ENCODE results near the gene LCE5A. TPM values are rescaled to one million over a fixed set of nuclear protein-coding genes. Genes with fewer than 3 reads are reported as not detected.

The LCE5A gene
- polyA plus RNA-seq, 1 donor from 2014 or later = not detected

Other genes with a start within 250 kb of the LCE5A start
- gene FLG, start 185.6 kb upstream of the LCE5A start, polyA plus RNA-seq = not detected in 2 replicates
- not detected in 2 replicates for gene FLG2, start 150.8 kb upstream of the LCE5A start, polyA plus RNA-seq
- gene CRNN, start 96.5 kb upstream of the LCE5A start, polyA plus RNA-seq = not detected in 2 replicates
- gene CRCT1, start 3.7 kb downstream of the LCE5A start, polyA plus RNA-seq = not detected in 2 replicates
- not detected in 2 replicates for gene LCE3E, start 56.0 kb downstream of the LCE5A start, polyA plus RNA-seq
- not detected in 2 replicates for gene LCE3D, start 69.7 kb downstream of the LCE5A start, polyA plus RNA-seq
- gene LCE3C, start 89.4 kb downstream of the LCE5A start, polyA plus RNA-seq = not detected in 2 replicates
- gene LCE3B, start 103.0 kb downstream of the LCE5A start, polyA plus RNA-seq = not detected in 2 replicates
- not detected in 2 replicates for gene LCE3A, start 112.3 kb downstream of the LCE5A start, polyA plus RNA-seq
- not detected in 2 replicates for gene LCE2D, start 152.6 kb downstream of the LCE5A start, polyA plus RNA-seq
- not detected in 2 replicates for gene LCE2C, start 164.5 kb downstream of the LCE5A start, polyA plus RNA-seq
- gene LCE2B, start 175.3 kb downstream of the LCE5A start, polyA plus RNA-seq = not detected in 2 replicates
- not detected in 2 replicates for gene LCE2A, start 187.5 kb downstream of the LCE5A start, polyA plus RNA-seq
- not detected in 2 replicates for gene LCE4A, start 197.4 kb downstream of the LCE5A start, polyA plus RNA-seq
- not detected in 2 replicates for gene KPRP, start 247.2 kb downstream of the LCE5A start, polyA plus RNA-seq